Stimulated activated CD8-positive, alpha-beta memory T cell treated with anti-CD3 and anti-CD28 coated beads, Interleukin-12 subunit alpha, Interleukin-12 subunit beta, amount 100 ng/mL, for 4 hours (primary cell): ENCODE measurements around the gene RASSF5.
A peak's percentile ranks its signal among the peaks of the same experiment; 100 is the strongest.

Experiments used
- DNase-seq: peaks from one replicate; pipeline ENCODE4 v3.0.0-alpha.2; 2020; ENCODE audit warnings: low read depth

The RASSF5 gene

DNA sequence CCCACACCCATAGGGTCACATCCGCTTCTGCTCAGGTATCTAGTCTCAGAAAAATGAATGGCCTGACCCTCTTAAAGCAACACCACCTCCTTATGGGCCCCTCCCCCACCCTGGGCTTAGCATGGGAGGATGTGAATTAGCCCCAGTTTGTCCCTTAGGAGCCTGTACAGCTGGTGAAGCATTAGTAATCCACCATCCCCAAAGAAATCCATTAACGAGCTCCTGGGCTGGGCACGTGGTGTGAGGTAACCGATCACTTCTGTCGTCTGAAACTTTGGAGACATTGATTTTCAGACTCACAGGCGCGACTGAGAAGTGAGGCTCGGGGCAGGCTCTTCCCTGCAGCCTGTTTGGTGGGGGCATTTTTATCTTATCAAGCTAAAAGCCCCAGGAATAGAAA, 10.5 kb downstream of the RASSF5 start:
- DNase-seq: no peak

DNA sequence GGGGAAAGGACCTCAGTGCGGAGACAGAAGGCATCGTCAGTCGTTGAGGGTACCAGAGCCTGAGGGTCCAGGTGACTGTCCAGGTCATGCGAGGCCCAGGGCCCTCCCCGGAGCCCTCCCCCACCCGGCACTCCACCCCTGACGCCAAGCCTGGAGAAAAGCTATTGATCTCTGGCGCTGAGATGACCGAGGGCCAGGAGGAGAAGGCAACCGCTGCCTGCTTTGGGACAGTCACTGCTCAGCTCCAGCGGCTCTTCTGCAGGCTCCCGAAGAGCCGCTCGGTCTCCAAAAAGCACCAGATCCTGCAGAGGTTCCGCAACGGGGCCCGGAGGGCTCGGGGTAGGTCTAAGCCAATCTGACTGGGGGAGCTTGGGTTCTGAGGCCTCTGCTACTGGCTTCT, 10.9 kb downstream of the RASSF5 start:
- DNase-seq: no peak

DNA sequence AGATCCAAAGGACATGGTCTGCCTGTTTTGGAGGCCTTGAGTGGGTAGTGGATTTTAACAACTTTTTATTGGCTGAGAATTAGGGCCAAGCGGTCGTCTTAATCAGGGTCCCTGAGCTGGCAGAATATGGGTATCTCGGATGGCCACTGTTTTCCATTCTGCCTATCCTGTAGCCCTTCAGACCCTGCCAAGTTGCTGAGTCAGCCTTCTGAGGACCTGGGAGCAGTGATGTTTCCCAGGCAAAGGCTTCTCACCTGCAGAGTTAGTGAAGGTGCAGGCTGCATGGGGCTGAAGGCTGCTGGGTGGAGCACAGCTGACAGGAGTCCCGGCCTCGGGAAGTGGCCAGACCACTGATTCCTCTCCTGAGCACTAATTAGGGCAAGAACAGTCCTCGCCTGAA, 11.4 kb downstream of the RASSF5 start:
- DNase-seq: no peak

DNA sequence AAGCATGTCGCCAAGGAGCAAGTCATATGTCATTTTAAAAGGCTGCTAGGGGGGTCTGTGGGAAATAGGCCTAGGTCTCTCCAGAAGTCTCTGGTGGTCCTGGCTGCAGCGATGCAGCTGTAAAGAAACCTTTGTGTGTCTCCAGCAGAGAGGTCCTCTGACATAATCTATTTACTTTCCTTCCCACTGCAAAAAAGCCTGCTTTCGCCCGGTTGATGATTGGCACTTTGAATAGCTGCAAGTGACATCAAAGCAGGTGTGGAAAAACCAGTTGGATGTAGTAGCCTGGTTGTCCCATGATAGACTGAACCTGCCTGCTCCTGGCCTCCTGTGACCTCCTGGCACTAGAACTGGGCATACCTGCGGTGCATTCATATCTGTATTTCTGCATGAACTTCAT, 13.8 kb downstream of the RASSF5 start:
- DNase-seq: no peak

DNA sequence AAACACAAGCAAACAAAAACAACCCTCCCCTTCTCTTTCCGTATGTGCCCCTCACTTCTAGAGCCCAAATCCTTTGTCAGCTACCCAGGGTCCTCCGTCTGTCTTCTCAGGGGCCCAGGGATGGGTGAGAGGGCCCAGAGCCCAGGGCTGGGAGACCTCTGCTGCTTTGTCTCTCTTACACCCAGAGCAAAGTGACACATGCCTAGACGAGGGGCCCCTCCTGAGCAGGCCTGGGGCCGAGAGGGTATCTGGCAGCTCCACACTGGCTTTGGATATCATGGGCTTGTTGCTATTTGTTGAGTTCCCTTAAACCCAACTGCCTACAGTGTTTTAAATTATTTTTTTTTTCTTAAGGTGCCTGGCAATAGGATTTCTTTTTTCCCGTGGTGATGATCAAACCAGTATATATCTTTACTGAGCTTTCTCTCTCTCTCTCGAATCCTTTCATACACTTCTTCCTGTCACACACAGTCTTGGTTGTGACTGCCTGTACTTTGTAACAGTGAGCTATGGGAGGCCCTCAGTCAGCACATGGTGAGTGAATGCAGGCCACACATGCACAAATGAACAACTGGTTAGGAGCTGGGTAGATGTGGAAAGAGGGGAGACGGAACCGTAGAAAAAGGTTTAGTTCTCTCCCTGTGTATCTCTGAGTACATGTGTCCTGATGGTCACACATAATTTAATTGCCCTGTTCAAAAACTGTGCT, 14.5 kb downstream of the RASSF5 start:
- no peak for DNase-seq

DNA sequence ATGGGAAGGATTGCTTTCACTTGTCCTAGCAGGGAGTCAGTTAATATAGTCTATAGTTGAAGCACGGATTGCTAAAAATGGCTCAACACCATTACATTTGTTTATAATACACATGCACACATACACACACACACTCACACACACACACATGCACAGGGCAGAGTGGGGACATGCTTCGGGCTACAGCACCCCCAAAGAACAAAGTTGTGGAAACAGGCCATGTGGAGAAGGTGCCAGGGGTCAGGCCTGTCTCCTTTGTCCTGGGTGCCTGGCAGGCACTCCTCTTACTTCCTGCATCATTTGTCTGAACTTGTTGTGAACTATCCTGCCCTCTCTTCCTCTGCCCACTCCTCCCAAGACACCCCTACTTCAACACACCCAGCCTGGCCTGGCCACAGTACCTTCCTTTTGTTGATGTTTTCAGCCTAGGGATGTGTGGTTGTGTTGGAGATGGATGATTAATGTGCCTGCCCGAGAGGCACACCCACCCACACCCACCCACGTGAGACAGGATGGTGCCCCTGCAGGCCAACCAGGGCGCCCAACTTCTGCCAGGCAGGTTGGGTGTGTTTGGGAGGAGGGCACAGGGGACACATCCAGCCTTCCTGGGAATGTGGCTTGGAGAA, 17.5 kb downstream of the RASSF5 start:
- no peak for DNase-seq

DNA sequence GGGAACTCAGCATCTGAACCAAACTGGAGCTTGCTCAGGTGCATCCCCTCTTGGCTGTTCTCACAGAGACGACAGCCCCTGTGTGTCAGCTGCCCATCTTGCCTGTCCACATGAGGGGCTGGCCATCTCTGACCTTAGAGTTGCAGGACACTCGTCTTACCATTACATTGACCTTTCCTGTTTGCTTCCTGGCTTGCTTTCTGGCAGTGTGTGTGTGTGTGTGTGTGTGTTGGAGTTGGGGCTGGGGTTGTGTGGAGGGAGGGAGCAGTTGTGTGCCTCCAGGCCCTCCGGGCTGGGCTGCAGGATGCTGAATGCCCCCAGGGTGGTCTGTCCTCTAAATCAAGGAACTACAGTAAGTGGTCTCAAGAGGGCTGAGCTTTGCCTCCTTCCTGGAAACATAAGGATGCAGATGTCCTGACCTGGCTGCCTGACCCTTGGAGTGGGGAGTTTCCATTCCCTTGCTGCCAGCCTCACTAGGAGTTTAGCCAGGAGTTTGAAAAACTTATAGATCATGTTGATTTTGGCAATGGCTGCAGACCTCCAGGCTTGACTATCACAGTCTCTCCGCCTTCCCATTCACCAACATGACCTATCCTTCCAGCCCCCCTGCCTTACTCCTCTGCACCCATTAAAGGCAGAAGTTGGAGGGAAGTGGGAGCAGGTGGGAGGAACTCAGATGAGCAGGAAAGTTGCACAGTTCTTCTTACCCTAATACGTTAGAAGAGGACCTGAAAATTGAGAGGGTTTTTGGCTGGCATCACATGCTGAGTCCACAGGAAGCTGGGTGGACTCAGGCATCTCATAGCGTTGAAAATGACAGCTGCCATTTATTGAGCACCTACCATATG, 19.0 kb downstream of the RASSF5 start:
- no peak for DNase-seq

DNA sequence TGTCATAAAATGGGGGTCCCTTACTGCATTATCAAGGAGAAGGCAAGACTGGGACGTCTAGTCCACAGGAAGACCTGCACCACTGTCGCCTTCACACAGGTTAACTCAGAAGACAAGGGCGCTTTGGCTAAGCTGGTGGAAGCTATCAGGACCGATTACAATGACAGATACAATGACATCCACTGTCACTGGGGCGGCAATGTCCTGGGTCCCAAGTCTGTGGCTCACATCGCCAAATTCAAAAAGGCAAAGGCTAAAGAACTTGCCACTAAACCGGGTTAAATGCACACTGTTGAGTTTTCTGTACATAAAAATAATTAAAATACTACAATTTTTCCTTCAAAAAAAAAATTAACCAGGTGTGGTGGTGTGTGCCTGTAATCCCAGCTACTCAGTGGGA, 22.1 kb downstream of the RASSF5 start:
- no peak for DNase-seq

DNA sequence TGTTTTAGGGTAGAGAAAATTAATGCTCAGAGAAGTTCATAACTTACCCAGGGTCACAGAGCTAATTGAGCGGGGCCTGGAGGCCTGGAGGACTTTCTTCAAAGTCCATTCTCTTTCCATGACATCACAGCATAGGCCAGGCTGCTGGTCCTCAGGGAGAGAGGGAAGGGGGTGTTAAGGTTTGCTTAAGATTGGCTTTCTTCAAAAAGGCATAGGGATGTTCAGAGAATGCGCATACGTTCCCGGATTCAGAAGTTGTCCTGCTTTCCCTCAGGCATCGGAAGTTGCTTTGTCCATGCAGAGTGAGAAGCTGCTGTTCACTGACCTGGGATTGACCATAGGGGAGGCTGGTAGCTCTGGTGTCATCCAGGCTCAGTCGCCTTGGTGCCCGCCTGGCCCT, 25.0 kb downstream of the RASSF5 start:
- no peak for DNase-seq

DNA sequence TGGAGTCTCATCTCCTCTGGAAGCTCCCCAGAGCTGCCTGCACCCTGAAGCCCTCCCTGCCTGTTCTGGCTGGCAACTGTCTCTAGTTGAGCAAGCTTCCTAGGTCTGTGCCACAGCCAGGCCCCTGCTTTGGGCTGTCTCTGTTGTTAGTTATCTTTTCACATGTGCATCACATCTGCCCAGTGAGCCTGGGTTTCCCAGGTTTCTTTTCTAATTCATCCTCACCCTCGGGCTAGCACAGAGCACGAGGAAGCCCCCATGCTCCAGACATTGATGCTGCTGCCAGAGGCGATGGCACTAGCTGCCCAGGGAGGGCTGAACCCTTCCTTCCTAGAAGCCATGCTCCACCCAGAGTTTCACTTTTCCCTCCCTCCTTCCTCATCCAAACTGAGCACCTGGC, 27.2 kb downstream of the RASSF5 start:
- DNase-seq: no peak

DNA sequence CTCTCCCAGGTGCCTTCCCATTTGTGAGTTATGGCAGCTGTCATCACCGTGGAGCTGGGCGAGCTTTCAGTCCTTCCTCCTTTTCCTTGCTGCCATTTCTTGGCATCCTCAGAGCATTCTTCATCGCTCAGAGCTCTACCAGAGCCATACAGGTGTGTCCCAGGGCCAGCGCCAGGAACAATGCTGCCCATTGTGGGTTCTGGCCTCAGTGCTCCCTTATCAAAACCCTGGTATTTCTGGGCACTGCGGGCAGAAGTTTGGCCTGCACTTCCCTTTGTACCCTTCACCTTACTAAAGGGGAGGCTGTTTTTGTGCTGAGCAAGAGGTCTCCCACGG, 28.5 kb downstream of the RASSF5 start:
- no peak for DNase-seq

DNA sequence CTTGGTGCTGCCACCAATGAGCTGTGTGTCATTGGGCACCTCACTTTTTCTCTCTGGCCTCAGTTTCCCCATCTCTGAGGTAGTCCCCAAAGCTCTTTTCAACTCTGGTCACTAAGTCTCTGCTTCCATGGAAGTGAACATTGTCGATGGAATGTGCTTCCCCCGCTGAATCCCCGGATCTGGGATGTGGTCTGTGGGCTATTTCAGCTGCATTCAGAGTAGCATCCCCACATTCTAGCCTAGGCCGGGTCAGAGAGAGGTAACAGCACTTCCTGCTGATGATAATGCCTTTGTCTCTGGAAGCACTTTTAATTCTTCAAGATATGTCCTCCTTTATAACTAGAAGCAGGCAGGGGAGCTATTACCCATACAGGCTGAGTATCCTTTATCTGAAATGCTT, 29.8 kb downstream of the RASSF5 start:
- DNase-seq: no peak

DNA sequence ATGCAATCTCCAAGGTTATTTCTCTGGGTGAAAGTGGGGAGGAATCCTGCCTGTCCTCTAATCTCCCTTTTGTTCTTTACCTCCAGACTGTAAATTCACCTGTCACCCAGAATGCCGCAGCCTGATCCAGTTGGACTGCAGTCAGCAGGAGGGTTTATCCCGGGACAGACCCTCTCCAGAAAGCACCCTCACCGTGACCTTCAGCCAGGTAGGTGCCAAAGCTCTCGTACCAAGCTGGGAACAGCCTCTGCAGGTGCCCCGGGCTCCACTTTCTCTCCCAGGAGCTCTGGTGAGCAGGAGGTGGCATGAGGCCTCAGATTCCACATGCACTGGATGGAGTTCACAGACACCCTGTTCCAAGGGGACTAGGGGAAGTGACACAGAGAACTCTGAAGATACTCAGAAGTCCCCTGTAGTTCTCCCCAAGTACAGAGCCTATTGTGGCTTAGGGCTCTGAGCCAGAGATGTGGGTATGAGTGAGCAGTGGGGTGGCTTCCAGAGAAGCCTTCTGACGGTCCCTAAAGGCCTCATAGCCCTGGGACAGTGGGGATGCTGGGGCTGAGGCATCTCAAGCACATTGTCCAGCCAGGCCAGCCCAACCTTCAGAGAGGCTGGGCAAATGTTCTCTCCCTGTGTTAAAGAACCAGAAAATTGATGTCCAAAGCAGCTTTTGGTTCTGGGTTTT, 30.9 kb downstream of the RASSF5 start:
- DNase-seq: no peak

DNA sequence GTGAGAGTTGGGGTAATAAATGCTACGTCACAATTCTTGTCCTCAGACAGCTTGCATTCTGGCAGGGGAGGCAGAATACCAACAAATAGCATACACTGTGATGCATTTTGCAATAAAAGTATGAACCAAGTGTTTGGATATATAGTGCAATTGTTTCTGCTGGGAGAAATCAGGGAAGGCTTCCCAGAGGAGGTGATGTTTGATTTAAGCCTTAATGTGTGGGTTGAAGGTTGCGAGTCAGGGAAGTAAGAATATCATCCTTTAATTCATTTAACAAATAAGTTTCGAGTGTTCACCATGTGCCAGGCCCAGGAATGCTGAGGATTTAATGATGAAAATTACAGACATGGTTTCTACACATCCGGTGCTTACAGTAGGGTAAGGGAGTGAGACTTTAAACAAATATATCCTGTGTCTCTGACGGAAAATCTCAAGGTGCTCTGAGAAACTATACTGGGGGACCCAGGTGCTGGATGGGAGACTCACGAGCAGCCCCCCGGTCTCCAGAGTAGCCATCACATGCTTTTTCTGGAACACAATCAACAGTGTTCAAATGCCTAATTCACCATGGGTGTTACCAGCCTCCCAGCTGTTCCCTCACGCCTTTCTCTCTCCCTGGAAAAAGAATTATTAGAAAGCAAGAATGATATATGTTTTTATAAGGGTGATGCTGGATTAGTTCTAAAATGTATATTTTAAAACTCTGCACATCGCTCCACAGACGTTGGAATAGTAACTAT, 31.7 kb downstream of the RASSF5 start:
- DNase-seq: no peak

DNA sequence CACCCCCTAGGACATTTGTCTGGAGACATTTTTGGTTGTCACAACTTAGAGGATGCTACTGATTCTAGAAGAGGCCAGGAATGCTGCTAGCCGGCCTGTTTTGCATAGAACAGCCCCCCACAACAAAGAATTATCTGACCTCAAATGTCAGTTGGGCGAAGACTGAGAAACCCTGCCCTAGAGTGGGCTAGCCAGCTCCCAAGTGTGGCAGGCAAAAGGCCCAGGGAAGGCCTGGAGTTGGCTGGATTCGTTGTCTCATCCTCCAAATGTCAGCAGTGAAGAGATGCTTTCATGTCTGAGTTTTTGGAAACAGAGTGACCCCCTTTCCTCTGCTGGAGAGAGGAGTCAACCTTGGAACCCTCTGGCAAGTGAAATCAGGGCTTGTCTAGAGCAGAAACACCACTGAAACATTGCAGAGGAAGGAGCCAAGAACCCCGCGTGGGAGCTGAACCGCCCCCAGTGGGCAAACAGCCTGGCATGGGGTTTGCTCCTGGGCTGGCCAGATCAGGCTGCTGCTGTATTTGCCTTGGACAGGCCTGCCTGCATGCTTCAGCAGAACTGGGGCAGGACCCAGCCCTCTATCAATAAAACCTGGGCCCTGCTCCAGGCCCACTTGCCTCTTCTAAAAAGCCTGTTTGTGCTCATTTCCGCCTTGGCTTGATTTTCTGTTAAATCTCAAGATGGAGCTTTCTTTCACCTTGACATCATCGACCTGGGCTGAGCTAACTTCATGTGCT, 32.9 kb downstream of the RASSF5 start:
- no peak for DNase-seq

DNA sequence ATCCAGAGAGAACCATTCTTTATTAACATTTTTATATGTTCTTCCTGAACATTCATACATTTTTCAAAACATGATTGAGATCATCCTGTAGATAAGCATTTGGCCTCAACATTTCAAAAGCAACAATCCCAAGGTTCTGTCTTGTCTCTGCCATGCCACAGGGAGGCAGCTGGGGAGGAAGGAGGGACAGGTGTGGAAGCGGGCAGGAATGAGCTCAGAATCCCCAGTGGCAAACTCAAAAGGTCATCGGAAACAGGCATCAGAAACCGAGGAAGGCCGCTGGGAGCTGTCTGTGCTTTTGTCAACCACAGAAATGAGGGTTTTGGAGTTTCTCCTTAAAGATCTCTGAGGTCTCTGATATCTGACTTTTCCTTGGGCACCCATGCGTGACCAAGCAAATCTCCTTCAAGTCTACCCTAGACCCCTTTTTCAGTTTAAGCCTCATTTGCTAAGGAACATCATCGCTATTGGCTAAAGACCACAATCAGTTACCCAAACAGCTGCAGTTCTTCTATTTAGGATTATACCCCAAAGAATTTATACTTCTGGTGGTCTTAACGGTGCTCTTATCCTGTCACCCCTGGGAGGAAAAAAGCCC, 34.0 kb downstream of the RASSF5 start:
- DNase-seq: no peak

DNA sequence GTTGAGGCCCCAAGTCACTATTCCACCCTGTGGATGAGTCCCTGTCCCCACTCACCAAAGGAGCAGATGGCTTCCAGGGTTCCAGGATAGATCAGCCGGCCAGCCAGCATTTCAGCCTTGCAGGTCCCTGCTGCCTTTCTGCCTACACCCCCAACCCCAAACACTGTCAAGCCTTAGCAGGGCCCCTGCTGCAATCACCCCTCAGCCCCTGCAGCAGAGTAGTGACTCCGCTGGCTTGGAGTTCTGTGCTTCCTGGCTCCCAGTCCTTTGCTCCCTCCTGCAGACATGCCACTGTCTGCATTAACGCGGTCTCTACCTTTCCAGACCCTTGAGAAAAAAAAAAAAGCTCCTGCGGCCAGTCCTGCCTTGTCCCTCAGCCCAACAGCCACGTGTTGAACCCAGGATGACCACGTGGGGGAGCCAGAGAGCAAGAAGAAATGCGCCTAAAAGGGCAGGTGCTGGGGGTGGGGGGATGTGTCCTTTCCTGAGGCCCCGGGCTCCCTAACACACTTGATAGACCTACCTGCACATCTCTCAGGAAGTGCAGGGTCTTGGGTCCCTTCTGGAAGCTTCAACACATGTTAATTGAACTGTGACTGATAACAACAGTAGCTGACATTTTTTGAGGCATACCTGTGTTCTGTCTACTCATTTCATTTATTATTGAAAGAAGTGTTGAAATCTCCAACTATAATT, 37.4 kb downstream of the RASSF5 start:
- peak; percentile 62 for DNase-seq

DNA sequence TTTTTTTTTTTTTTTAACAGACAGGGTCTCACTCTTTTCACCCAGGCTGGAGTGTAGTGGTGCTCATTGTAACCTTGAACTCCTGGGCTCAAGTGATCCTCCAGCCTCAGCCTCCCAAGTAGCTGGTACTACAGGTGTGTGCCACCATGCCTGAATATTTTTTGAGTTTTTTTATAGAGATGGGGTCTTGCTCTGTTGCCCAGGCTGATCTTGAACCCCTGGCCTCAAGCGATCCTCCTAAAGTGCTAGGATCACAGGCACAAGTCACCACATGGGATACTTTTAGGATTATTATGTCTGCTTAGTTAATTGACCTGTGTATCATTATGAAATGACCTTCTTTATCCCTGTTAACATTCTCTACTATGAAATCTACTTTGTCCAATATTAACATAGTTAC, 38.0 kb downstream of the RASSF5 start:
- DNase-seq: no peak

DNA sequence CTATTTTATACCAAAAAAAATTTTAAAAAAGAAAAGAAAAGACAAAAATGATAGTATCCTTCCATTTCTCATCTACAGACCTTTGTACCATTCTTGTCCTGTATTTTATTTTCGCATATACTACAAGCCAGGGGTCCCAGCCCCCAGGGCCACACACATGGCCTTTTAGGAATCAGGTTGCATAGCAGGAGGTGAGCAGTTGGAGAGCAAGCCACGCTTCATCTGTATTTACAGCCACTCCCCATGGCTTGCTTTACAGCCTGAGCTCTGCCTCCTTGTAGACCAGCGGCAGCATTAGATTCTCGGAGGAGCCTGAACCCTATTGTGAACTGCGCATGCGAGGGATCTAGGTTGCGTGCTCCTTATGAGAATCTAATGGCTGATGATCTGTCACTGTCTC, 39.8 kb downstream of the RASSF5 start:
- no peak for DNase-seq

DNA sequence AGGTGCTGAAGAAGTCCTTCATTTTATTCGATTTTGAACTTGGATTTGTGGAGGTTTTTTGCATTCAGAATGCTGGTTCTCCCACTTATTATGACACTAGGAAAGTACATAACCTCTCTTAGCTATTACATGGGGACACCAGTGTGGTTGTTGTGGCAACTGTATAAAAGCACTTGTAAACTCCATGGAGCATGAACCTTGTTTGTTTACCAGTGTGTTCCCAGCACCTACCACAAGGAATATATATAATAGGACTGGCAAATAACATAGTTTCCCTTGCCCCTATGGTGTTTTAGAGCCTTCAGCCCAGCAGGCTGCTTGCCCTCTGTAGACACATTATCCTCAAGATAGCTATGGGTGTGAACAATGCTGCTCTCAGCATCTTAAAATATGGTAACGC, 43.1 kb downstream of the RASSF5 start:
- no peak for DNase-seq
